Upper lobe of right lung (tissue), 1 donor: ENCODE measurements around the gene ANKS1B. TPM values are rescaled to one million over a fixed set of nuclear protein-coding genes. Genes with fewer than 3 reads are reported as not detected.

Experiments
- ATAC-seq: fragments of 200-7000 bp; cut with Tn5 transposase; one replicate; pipeline ENCODE4 v1.9.1; 2020; ENCODE audit warnings: mild to moderate bottlenecking, moderate library complexity
- DNase-seq: peaks from one replicate; pipeline ENCODE4 v3.0.0-alpha.2; 2020
- H3K27ac ChIP-seq: fragments of 200-600 bp; one replicate; pipeline ENCODE4 v1.8.0; 2022
- H3K27me3 ChIP-seq: fragments of 200-600 bp; one replicate; pipeline ENCODE4 v1.8.0; 2022; ENCODE audit warnings: mild to moderate bottlenecking
- H3K36me3 ChIP-seq: fragments of 200-600 bp; one replicate; pipeline ENCODE4 v1.8.0; 2022
- H3K4me1 ChIP-seq: fragments of 200-600 bp; one replicate; pipeline ENCODE4 v1.8.0; 2022
- H3K4me3 ChIP-seq: fragments of 200-600 bp; one replicate; pipeline ENCODE4 v1.8.0; 2022; ENCODE audit warnings: mild to moderate bottlenecking
- H3K9me3 ChIP-seq: fragments of 200-600 bp; one replicate; pipeline ENCODE4 v1.8.0; 2022
- CTCF ChIP-seq: fragments of 200-600 bp; IDR thresholded peaks from one replicate; pipeline ENCODE4 v1.8.0; 2022; ENCODE audit warnings: antibody characterized with exemption
- intact Hi-C: fragments of 100-400 bp; cut with DNase I; formaldehyde crosslinking; loops from one replicate; pipeline ENCODE4 v1.11.0; 2022
- total RNA-seq: library from RNA; stranded (reverse); fragmentation: NEBNext Ultra II Directional; extraction: Animal tissue kit (Norgen Biotek cat#: 25700); gene quantifications from one replicate; pipeline ENCODE4 v1.2.1, GENCODE V29; 2021
- donor health status: DM: no; HTN: yes; CAD: no; lungs with severe emphysema.

ANKS1B gene
- total RNA-seq, 1 donor from 2014 or later, result 5.3 TPM

GRCh38 chr12:99915251-99916082 is 69.3 kb downstream of the ANKS1B start:
- no peak for TF ChIP-seq CTCF
- ATAC-seq, result no peak
- intact Hi-C loops, result no loop called here
- no peak overlapping the region for H3K27ac ChIP-seq
- no peak overlapping the region for H3K4me3 ChIP-seq
- H3K9me3 ChIP-seq, result no peaks in the 10 kb centered on the region
- DNase-seq, result no peak
- H3K4me1 ChIP-seq, result no peaks in the 10 kb centered on the region
- no peaks in the 10 kb centered on the region for H3K27me3 ChIP-seq
- H3K36me3 ChIP-seq, result no peaks in the 10 kb centered on the region

GRCh38 chr12:99914206-99914605 is 70.5 kb downstream of the ANKS1B start:
- Histone ChIP-seq H3K27me3 (no peaks in the 10 kb centered on the region), H3K9me3 (no peaks in the 10 kb centered on the region), H3K4me3 (no peak overlapping the region), H3K36me3 (no peaks in the 10 kb centered on the region), H3K4me1 (no peaks in the 10 kb centered on the region), H3K27ac (no peak overlapping the region)
- TF ChIP-seq CTCF, result no peak
- DNase-seq (no peak), ATAC-seq (peak; percentile 57)
- intact Hi-C loops, result no loop called here

- Histone ChIP-seq H3K4me1 (no peaks in the 10 kb centered on the region), H3K9me3 (no peaks in the 10 kb centered on the region), H3K27ac (no peak overlapping the region), H3K27me3 (no peaks in the 10 kb centered on the region), H3K4me3 (no peak overlapping the region), H3K36me3 (no peaks in the 10 kb centered on the region)
- no peak for ATAC-seq
- DNase-seq, result no peak
- intact Hi-C loops, result no loop called here
- no peak for TF ChIP-seq CTCF
Observed at GRCh38 chr12:99911967-99912366, 72.8 kb downstream of the ANKS1B start.

- no peak for TF ChIP-seq CTCF
- H3K27ac ChIP-seq, result no peak overlapping the region
- ATAC-seq (peak; percentile 76), DNase-seq (no peak)
- H3K36me3 ChIP-seq, result no peaks in the 10 kb centered on the region
- no peaks in the 10 kb centered on the region for H3K9me3 ChIP-seq
- no peaks in the 10 kb centered on the region for H3K27me3 ChIP-seq
- H3K4me1 ChIP-seq, result no peaks in the 10 kb centered on the region
- intact Hi-C loops, result no loop called here
- no peak overlapping the region for H3K4me3 ChIP-seq
Observed at GRCh38 chr12:99911081-99911480, 73.7 kb downstream of the ANKS1B start.

- no peaks in the 10 kb centered on the region for H3K27me3 ChIP-seq
- no peak for DNase-seq
- no peak for ATAC-seq
- H3K27ac ChIP-seq, result no peak overlapping the region
- H3K4me1 ChIP-seq, result no peaks in the 10 kb centered on the region
- H3K9me3 ChIP-seq, result no peaks in the 10 kb centered on the region
- no peak overlapping the region for H3K4me3 ChIP-seq
- no peak for TF ChIP-seq CTCF
- intact Hi-C loops, result no loop called here
- H3K36me3 ChIP-seq, result no peaks in the 10 kb centered on the region
Observed at GRCh38 chr12:99910342-99910741, 74.4 kb downstream of the ANKS1B start.
